ENCODE results near the gene TAGLN.

DNA sequence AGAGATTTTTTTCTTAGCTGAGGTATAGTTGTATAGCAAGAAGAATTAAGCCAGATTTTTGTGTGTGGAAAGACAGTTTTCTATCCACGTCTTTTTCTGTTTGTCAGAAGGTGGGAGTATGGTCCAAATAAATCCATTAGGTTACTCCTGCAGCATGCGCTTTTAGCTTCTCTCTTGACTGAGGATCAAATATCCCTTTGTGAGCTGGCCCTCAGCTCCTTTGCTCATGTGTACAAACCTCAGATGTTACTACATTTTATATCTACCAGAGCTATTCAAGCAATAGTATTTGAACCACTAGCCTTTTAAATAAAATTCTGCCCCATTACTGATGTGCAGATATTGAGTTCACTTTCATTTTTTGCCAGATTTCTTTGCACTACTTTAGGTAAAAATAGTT is 29.4 kb upstream of the TAGLN start:
- TF ChIP-seq, protein P1, sequence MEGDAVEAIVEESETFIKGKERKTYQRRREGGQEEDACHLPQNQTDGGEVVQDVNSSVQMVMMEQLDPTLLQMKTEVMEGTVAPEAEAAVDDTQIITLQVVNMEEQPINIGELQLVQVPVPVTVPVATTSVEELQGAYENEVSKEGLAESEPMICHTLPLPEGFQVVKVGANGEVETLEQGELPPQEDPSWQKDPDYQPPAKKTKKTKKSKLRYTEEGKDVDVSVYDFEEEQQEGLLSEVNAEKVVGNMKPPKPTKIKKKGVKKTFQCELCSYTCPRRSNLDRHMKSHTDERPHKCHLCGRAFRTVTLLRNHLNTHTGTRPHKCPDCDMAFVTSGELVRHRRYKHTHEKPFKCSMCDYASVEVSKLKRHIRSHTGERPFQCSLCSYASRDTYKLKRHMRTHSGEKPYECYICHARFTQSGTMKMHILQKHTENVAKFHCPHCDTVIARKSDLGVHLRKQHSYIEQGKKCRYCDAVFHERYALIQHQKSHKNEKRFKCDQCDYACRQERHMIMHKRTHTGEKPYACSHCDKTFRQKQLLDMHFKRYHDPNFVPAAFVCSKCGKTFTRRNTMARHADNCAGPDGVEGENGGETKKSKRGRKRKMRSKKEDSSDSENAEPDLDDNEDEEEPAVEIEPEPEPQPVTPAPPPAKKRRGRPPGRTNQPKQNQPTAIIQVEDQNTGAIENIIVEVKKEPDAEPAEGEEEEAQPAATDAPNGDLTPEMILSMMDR (IDR thresholded peaks at IDR 0.05): no peak
- TF ChIP-seq POLR2A (IDR thresholded peaks at IDR 0.05): no peak
